Breast epithelium (tissue), 4 donors: Measurements from ENCODE around the gene PMM2. TPM values are rescaled to one million over a fixed set of nuclear protein-coding genes. Genes with fewer than 3 reads are reported as not detected.

Experiments used
- DNase-seq, 2 donors: peaks; one replicate each; pipeline ENCODE4 v3.0.0-alpha.2; 2019; ENCODE audit warnings: low spot score in 2 of 2
- H3K27ac ChIP-seq, 2 donors: fragments of 200-600 bp; sonication (generic) in 1 of 2; one replicate each; pipeline ENCODE4 v1.5.1; 2016 to 2019; ENCODE audit warnings: mild to moderate bottlenecking in 1 of 2
- H3K27me3 ChIP-seq, 2 donors: fragments of 200-600 bp; sonication (generic) in 1 of 2; one replicate each; pipeline versions ENCODE4 v1.5.1 to v1.6.0; 2017 to 2019; ENCODE audit warnings: control low read depth in 1 of 2, mild to moderate bottlenecking in 1 of 2
- H3K36me3 ChIP-seq: fragments of 200-600 bp; one replicate; pipeline ENCODE4 v1.5.1; 2019
- H3K4me1 ChIP-seq, 2 donors: fragments of 200-600 bp; sonication (generic); one replicate each; pipeline ENCODE4 v1.5.1; 2016 to 2019; ENCODE audit warnings: control low read depth in 1 of 2
- H3K4me3 ChIP-seq, 3 donors: fragments of 200-600 bp; sonication (generic); 1 replicate in 2 of 3; 2 replicates in 1 of 3; pipeline ENCODE4 v1.5.1; 2016 to 2019; ENCODE audit warnings: mild to moderate bottlenecking in 3 of 3, moderate library complexity in 2 of 3
- H3K9me3 ChIP-seq, 2 donors: fragments of 200-600 bp; sonication (generic) in 1 of 2; one replicate each; pipeline ENCODE4 v1.5.1; 2016 to 2019; ENCODE audit warnings: control low read depth in 1 of 2
- POLR2A ChIP-seq: fragments of 450-650 bp; IDR thresholded peaks from one replicate; pipeline ENCODE4 v1.6.1; 2016; ENCODE audit warnings: antibody characterized with exemption, mild to moderate bottlenecking, moderate library complexity
- POLR2AphosphoS5 ChIP-seq, 3 donors: sonication (generic); formaldehyde crosslinking; IDR thresholded peaks; one replicate each; pipeline ENCODE4 v1.6.1; 2017; ENCODE audit warnings: antibody characterized with exemption in 3 of 3
- intact Hi-C: fragments of 100-400 bp; cut with DNase I; formaldehyde crosslinking; loops from one replicate; pipeline ENCODE4 v1.15.1; 2023; ENCODE audit warnings: low total_unique reads
- total RNA-seq, 3 donors: library from RNA; depleted of rRNA; stranded (reverse); fragments of >200 nt; gene quantifications; one replicate each; pipeline ENCODE4 v1.1.0, GENCODE V29; 2016
- TF ChIP-seq, protein P1 (sequence below), 3 donors: fragments of 450-650 bp; IDR thresholded peaks; one replicate each; pipeline ENCODE4 v1.5.1; 2016 to 2017; ENCODE audit warnings: antibody characterized with exemption in 3 of 3, mild to moderate bottlenecking in 3 of 3, moderate library complexity in 3 of 3

Gene PMM2
- total RNA-seq, 3 donors from 2014 or later, result 21.4 to 36.4 (median 33.8) TPM

DNA sequence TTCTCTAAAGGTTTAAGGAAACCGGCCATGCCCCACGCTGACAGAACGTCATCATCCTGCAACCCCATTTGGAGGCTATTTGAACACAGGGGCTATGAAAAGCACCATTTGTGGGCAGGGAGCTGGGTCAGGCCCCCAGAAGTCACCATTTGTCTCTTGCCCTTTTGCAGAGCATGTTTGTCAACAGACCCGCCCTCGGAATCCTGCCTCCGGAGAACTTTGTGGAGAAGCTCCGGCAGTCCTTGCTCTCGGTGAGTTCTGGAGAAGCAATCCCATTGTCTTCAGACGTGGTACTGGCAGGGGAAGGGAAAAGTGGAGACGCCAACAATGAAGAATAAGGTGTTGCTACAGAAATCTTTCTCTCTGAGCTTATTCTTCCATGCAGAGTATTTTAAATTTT lies 33.7 kb upstream of the PMM2 start:
- TF ChIP-seq POLR2AphosphoS5 (IDR thresholded peaks at IDR 0.05) (no peak), POLR2A (no peak)
- TF ChIP-seq, protein P1, sequence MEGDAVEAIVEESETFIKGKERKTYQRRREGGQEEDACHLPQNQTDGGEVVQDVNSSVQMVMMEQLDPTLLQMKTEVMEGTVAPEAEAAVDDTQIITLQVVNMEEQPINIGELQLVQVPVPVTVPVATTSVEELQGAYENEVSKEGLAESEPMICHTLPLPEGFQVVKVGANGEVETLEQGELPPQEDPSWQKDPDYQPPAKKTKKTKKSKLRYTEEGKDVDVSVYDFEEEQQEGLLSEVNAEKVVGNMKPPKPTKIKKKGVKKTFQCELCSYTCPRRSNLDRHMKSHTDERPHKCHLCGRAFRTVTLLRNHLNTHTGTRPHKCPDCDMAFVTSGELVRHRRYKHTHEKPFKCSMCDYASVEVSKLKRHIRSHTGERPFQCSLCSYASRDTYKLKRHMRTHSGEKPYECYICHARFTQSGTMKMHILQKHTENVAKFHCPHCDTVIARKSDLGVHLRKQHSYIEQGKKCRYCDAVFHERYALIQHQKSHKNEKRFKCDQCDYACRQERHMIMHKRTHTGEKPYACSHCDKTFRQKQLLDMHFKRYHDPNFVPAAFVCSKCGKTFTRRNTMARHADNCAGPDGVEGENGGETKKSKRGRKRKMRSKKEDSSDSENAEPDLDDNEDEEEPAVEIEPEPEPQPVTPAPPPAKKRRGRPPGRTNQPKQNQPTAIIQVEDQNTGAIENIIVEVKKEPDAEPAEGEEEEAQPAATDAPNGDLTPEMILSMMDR (IDR thresholded peaks at IDR 0.05), result no peak
- intact Hi-C loops, result no loop called here
- H3K4me3 ChIP-seq, result no peak overlapping the region

DNA sequence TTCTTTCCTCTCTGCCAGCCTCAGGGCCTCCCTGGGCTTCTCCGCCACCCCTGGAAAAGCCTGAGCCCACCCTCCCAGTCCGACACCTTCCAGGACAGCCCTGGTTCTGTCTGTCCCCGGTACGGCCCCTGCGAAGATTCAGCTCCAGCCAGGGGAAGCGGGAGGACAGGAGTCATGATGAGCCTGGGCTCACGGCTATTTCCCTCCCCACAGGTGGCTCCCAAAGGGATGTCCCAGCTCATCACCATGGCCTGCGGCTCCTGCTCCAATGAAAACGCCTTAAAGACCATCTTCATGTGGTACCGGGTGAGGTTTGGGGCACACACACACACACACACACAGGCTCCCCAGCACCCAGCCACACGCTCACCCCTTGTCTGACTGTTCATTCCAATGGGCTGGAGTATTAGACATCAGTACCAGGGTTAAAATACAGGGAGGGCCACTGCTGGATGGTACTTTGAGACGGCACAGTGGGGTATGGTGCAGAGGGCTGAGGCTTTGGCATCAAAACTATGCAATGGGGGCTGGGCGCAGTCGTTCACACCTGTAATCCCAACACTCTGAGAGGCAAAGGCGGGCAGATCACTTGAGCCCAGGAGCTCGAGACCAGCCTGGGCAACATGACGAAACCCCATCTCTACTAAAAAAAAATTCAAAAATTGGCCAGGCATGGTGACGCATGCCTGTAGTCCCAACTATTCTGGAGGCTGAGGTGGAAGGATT lies 33.0 kb upstream of the PMM2 start:
- Histone ChIP-seq H3K36me3 (peaks cover 8% of the 10 kb centered on the region), H3K9me3 (no peaks in the 10 kb centered on the region), H3K4me3 (no peak overlapping the region), H3K4me1 (no peaks in the 10 kb centered on the region), H3K27me3 (no peaks in the 10 kb centered on the region), H3K27ac (no peak overlapping the region)
- no peak for TF ChIP-seq POLR2A
- no peak for TF ChIP-seq POLR2AphosphoS5 (IDR thresholded peaks at IDR 0.05)
- TF ChIP-seq, protein P1 (IDR thresholded peaks at IDR 0.05), result no peak
- DNase-seq, result no peak
- intact Hi-C loops, result no loop called here

More for the DNA sequence above, 33.7 kb upstream of the PMM2 start:
- no peaks in the 10 kb centered on the region for H3K27me3 ChIP-seq
- H3K36me3 ChIP-seq, result peaks cover 4% of the 10 kb centered on the region
- no peaks in the 10 kb centered on the region for H3K9me3 ChIP-seq
- no peaks in the 10 kb centered on the region for H3K4me1 ChIP-seq
- no peak overlapping the region for H3K27ac ChIP-seq
- no peak for DNase-seq

DNA sequence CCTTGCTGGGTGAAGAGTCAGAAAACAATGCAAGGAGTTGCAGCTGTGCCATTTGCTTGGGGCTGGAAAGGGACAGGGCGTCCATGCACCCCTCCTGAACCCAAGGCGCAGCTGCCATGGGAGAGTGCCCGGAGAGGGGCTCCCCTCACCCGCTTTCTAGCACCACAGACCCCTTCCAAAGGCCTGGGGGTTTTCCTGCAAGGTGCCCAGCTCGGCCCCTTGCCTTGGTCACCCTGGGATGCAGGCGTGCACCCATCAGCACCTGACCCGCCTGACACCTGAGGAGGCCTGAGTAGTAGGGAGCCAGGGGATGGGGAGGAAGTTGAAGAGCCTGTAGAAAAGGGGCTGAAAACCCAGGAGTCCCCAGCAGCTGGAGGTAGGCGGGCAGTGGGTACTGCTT lies 30.5 kb upstream of the PMM2 start:
- no peak for DNase-seq
- no peaks in the 10 kb centered on the region for H3K27me3 ChIP-seq
- no peak overlapping the region for H3K4me3 ChIP-seq
- intact Hi-C loops, result no loop called here
- TF ChIP-seq POLR2AphosphoS5 (IDR thresholded peaks at IDR 0.05) (no peak), POLR2A (no peak)
- TF ChIP-seq, protein P1 (IDR thresholded peaks at IDR 0.05), result no peak
- H3K9me3 ChIP-seq, result no peaks in the 10 kb centered on the region
- H3K27ac ChIP-seq, result no peak overlapping the region
- no peaks in the 10 kb centered on the region for H3K4me1 ChIP-seq
- H3K36me3 ChIP-seq, result peaks cover 8% of the 10 kb centered on the region

DNA sequence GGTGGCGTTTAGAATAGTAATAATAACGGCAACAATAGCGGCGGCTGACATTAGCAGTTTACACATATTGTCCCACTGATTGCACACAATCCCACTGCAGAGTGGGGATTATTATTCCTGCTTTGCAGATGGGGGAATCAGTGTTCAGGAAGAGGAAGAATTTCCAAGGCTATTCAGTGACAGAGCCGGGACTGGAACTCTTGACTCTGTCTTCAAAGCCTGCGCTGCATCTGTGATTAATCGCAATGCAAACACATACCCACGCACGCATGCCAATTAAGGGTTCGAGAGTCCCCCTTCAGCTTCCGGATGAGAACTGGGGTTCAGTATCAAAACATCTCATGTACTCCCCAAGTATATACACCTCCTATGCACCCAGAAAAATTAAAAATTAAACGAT lies 29.4 kb upstream of the PMM2 start:
- H3K27me3 ChIP-seq, result no peaks in the 10 kb centered on the region
- no peak overlapping the region for H3K4me3 ChIP-seq
- peaks cover 8% of the 10 kb centered on the region for H3K36me3 ChIP-seq
- DNase-seq, result no peak
- no peaks in the 10 kb centered on the region for H3K4me1 ChIP-seq
- intact Hi-C loops, result no loop called here
- no peak overlapping the region for H3K27ac ChIP-seq
- no peak for TF ChIP-seq POLR2AphosphoS5 (IDR thresholded peaks at IDR 0.05)
- H3K9me3 ChIP-seq, result no peaks in the 10 kb centered on the region

DNA sequence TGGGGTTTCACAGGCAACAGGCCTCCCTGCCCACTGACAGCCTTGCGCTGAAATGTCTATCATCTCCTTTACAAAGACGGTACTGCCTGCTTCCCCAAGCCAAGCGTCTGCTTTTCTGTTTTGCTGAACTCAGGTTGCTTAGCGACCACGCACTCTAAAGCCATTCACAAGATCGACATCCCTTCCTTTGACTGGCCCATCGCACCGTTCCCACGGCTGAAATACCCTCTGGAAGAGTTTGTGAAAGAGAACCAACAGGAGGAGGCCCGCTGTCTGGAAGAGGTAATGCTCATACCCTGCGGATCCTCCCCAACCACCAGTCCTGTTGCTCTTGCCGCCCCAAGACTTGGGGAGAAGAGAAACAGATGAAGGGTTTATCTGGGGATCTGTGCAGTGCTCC lies 28.9 kb upstream of the PMM2 start:
- H3K27ac ChIP-seq, result no peak overlapping the region
- peaks cover 8% of the 10 kb centered on the region for H3K36me3 ChIP-seq
- H3K27me3 ChIP-seq, result no peaks in the 10 kb centered on the region
- H3K4me3 ChIP-seq, result no peak overlapping the region
- no peaks in the 10 kb centered on the region for H3K9me3 ChIP-seq
- intact Hi-C loops, result no loop called here
- no peaks in the 10 kb centered on the region for H3K4me1 ChIP-seq
- no peak for DNase-seq
- TF ChIP-seq POLR2AphosphoS5 (IDR thresholded peaks at IDR 0.05) (no peak), POLR2A (no peak)
- TF ChIP-seq, protein P1 (IDR thresholded peaks at IDR 0.05), result no peak
